DMS153 (cell line): ENCODE measurements around the gene FAM98B.
"Not testable (repeated sequence)": the region's sequence is repeated elsewhere in the genome, so short reads cannot be mapped to it uniquely, and the experiment has no call there.

Experiments
- DNase-seq: peaks from one replicate; lab custom pipeline; 2025; lab: John Stamatoyannopoulos, UW

Gene FAM98B

GRCh38 chr15:38453971-38454695, at the start of gene FAM98B:
TSS of gene FAM98B (plus strand) at chr15:38454127. CDS start at chr15:38454162, 35 bp downstream.
- peak; percentile 18 for DNase-seq

GRCh38 chr15:38406436-38406835, 47.5 kb upstream of the FAM98B start:
- no peak for DNase-seq

DNA sequence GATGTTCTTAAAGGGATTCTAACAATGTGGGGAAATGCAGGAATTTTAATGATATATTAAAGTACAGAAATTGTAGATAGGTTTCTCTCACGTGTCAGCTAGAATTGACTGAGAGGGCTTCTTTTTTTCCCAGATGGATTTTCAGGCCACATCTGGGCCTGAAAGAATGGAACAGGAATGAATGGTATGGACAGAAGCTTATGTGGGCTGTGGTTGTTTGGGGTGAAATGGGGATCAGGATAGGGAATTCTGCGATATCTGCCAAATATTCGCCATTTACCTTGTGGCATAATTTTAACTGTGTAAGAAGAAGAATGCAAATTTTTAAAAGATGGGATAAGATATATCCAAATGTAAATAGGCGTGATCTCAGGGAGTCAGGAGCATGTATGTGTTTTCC, 45.4 kb upstream of the FAM98B start:
- DNase-seq: no peak

GRCh38 chr15:38411902-38412301, 42.0 kb upstream of the FAM98B start:
- DNase-seq: no peak

GRCh38 chr15:38412466-38412865, 41.5 kb upstream of the FAM98B start:
- DNase-seq: no peak

DNA sequence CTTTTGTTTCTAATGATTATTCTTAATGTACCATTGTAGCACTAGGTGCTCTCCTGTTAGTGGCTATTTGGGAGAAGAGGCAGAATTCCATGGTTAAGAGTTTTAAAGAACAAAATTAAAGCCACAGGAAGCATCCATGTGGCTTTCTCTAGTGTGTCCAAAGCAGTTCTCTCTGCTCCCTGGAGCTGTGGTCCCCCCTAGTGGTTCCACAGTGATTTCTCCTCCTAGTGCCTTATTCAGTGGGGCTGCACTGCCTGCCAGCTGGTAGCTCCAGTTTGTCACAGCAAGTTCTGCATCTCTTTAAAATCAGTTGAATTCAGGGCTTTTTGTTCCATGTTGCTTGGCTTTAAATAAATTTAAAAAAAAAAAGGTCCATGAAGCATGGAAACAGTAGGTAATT, 39.6 kb upstream of the FAM98B start:
- DNase-seq: no peak

DNA sequence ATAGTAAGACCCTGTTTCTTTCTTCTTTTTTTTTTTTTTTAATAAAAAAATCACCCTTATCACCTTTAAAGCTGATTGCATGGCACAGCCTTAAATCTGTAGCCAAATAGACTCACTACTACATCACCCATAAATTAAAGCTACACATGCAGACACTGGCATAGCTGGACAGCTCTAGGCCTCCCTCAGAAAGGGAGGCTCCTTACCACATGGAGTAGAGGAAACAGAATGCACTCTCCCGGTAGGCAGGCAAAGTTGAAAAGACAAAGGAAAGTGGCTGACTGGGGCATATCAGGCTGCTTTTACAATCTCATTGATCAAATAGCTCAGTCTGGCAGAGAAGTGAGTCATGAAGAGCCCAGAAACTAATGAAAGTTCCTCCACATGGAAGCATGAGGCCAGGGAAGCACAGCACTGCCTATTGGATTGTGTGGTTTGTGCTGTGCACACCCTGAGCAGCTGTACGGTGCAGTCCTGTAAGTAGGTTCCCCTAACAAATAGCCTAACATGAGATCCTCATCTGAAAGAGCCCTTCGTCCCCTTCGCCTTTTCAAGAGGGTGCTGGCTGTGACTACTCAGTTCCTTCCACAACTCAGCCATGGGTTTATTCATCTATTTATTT, 32.7 kb upstream of the FAM98B start:
- DNase-seq: no peak

DNA sequence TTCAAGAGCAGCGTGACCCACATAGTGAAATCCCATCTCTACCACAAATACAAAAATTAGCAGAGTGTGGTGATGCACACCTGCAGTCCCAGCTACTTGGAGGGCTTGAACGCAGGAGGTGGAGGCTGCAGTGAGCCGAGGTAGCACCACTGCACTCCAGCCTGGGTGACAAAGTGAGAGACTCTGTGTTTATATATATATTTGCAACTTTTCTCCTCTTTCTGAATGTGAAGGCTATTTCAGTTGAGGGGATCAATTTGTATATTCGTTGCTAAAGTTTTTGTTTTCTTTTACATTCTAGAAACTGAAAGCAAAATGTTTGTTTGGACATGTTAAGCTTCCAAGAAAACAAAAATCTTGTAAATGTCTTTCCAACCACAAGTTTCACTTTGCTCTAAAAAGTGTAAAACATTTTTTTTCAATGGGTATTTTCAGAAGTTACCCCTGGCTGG, 29.8 kb upstream of the FAM98B start:
- no peak for DNase-seq

GRCh38 chr15:38425269-38425668, 28.7 kb upstream of the FAM98B start:
- DNase-seq: no peak

- no peak for DNase-seq
Measured at GRCh38 chr15:38427380-38427779, 26.5 kb upstream of the FAM98B start.

- no peak for DNase-seq
Measured at GRCh38 chr15:38430106-38430760, 23.7 kb upstream of the FAM98B start.

GRCh38 chr15:38436993-38437392, 16.9 kb upstream of the FAM98B start:
- DNase-seq: no peak

- DNase-seq: not testable (repeated sequence)
Measured at GRCh38 chr15:38437603-38438002, 16.3 kb upstream of the FAM98B start.

DNA sequence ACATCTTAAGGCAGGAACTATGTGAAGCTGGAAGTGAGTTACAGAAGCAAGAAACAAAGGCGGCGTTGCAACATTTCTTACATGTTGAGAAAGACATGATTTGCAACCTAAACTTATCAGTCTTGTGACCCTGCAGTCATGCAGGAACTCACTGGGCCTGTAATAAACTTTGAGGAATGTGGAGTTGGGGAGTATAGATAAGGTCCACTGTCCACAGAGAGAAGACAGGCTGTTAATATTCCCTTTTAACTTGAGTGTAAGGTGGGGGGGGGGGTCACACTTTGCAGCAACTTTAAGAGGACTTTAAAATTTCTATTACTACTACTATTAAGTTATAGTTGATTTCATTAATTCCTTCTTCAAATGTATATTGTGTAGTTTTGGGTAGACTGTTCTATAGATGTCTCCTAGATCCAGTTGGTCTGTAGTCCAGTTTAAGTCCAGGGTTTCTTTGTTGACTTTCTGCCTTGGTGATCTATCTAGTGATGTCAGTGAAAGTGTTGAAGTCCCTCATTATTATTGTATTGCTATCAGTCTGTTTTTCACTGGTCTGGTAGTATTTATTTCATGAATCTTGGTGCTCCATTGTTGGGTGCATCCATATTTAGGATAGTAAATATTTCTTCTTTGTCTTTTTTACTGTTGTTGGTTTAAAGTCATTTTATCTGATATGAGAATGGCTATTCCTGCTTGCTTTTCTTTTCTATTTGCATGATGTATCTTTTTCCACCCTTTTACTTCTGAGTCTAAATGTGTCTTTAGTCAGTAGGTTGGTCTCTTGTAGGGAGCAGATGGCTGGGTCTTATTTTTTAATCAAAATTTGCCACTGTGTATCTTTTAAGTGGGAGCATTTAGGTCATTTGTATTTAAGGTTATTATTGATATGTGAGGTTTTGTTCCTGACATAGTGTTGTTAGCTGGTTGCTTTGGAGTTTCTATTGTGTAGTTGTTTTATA, 15.6 kb upstream of the FAM98B start:
- DNase-seq: no peak

GRCh38 chr15:38440353-38441129, 13.4 kb upstream of the FAM98B start:
- DNase-seq: peak; percentile 68

GRCh38 chr15:38441130-38441519, 12.8 kb upstream of the FAM98B start:
- DNase-seq: no peak

- no peak for DNase-seq
Measured at GRCh38 chr15:38454696-38455090, 766 bp downstream of the FAM98B start.

- no peak for DNase-seq
Measured at GRCh38 chr15:38455092-38455491, 1.2 kb downstream of the FAM98B start.

- DNase-seq: no peak
Measured at GRCh38 chr15:38458646-38459045, 4.7 kb downstream of the FAM98B start.

GRCh38 chr15:38459480-38459879, 5.6 kb downstream of the FAM98B start:
- no peak for DNase-seq

GRCh38 chr15:38460543-38460942, 6.6 kb downstream of the FAM98B start:
- DNase-seq: no peak
